HCT116 (cell line): ENCODE measurements around the gene CPSF4L. TPM values are rescaled to one million over a fixed set of nuclear protein-coding genes. Genes with fewer than 3 reads are reported as not detected.

Experiments
- ATAC-seq: fragments of 200-7000 bp; cut with Tn5 transposase; 2 replicates; pipeline ENCODE4 v1.9.1; 2020; ENCODE audit warnings: mild to moderate bottlenecking, moderate library complexity
- BruUV-seq: library from RNA; stranded (reverse); fragments of 400-500 nt; replicated peaks from 2 replicates; lab custom pipeline; 2021; lab: Mats Ljungman, UMichigan
- CTCF ChIA-PET: fragments of 300-600 bp; sonication (Branson Sonifier 250); formaldehyde crosslinking; loops from one replicate; lab custom pipeline; 2021; ENCODE audit warnings: antibody characterized with exemption; lab: Charles Lee
- POLR2A ChIA-PET: fragments of 300-600, 350-600 bp; sonication (Branson Sonifier 250); formaldehyde crosslinking; loops from one replicate; lab custom pipeline; 2021; ENCODE audit warnings: antibody characterized with exemption; lab: Charles Lee
- RAD21 ChIA-PET, 2 experiments: fragments of 300-600 bp; sonication (Branson Sonifier 250); formaldehyde crosslinking; loops; one replicate each; lab custom pipeline; 2023; ENCODE audit warnings: low total read pairs in 2 of 2; ENCODE audit not compliant: uncharacterized antibody in 2 of 2, unreplicated experiment in 2 of 2, low non-redundant PET in 1 of 2; lab: Charles Lee
- DNase-seq: peaks from one replicate; pipeline ENCODE4 v3.0.0-alpha.2; 2010; ENCODE audit warnings: low read depth, low spot score
- H2AFZ ChIP-seq: fragments of 200-600 bp; shearing (Covaris generic), sonication (generic); 2 replicates; pipeline ENCODE4 v1.6.1; 2017; ENCODE audit warnings: low read depth, mixed run types, mixed read lengths, antibody characterized with exemption, low read length; ENCODE audit not compliant: poor library complexity, severe bottlenecking
- H3K27ac ChIP-seq: 2 replicates; pipeline ENCODE4 v1.5.1; 2012; ENCODE audit warnings: low read depth, low read length
- H3K27me3 ChIP-seq: fragments of 200-600 bp; sonication (generic); 2 replicates; pipeline ENCODE4 v1.6.1; 2016; ENCODE audit warnings: mixed run types, low read length, mixed read lengths; ENCODE audit not compliant: insufficient read depth
- H3K36me3 ChIP-seq, 2 experiments: fragments of 200-500 bp in 1 of 2; fragments of 200-600 bp in 1 of 2; sonication (Bioruptor generic) in 1 of 2; sonication (generic) in 1 of 2; 2 replicates each; pipeline versions ENCODE4 v1.5.1 to v1.6.1; 2014 to 2016; ENCODE audit warnings: low read length in 2 of 2, inconsistent platforms in 1 of 2, mixed read lengths in 1 of 2, mixed run types in 1 of 2; ENCODE audit not compliant: insufficient read depth in 2 of 2, control insufficient read depth in 1 of 2
- H3K4me1 ChIP-seq, 2 experiments: fragments of 200-600 bp in 1 of 2; sonication (generic) in 1 of 2; 2 replicates each; pipeline versions ENCODE4 v1.5.1 to v1.6.1; 2012 to 2017; ENCODE audit warnings: low read length in 2 of 2, inconsistent platforms in 1 of 2, mild to moderate bottlenecking in 1 of 2, mixed read lengths in 1 of 2, mixed run types in 1 of 2, moderate library complexity in 1 of 2; ENCODE audit not compliant: insufficient read depth in 2 of 2, control insufficient read depth in 1 of 2
- H3K4me2 ChIP-seq: fragments of 200-600 bp; sonication (generic); 2 replicates; pipeline ENCODE4 v1.6.1; 2017; ENCODE audit warnings: mixed run types, low read length, mixed read lengths
- H3K4me3 ChIP-seq, 2 experiments: fragments of 200-600 bp in 1 of 2; sonication (generic) in 1 of 2; replicated peaks in 1 of 2; 2 replicates each; pipeline ENCODE4 v1.5.1; 2011 to 2016; ENCODE audit warnings: low read length in 2 of 2, control low read depth in 1 of 2, low read depth in 1 of 2, mild to moderate bottlenecking in 1 of 2, mixed read lengths in 1 of 2, mixed run types in 1 of 2
- H3K79me2 ChIP-seq: fragments of 200-600 bp; sonication (generic); 2 replicates; pipeline ENCODE4 v1.6.1; 2017; ENCODE audit warnings: mild to moderate bottlenecking, mixed run types, low read length, moderate library complexity, mixed read lengths; ENCODE audit not compliant: insufficient read depth
- H3K9ac ChIP-seq: fragments of 200-600 bp; sonication (generic); 2 replicates; pipeline ENCODE4 v1.6.1; 2016; ENCODE audit warnings: low read length, mixed read lengths
- H3K9me2 ChIP-seq: fragments of 200-600 bp; sonication (generic), shearing (Covaris generic); 2 replicates; pipeline ENCODE4 v1.6.1; 2017; ENCODE audit warnings: mixed run types, mild to moderate bottlenecking, moderate library complexity; ENCODE audit not compliant: insufficient read depth
- H3K9me3 ChIP-seq, 2 experiments: fragments of 200-500 bp in 1 of 2; fragments of 200-600 bp in 1 of 2; sonication (Bioruptor generic) in 1 of 2; sonication (generic) in 1 of 2; 2 replicates each; pipeline ENCODE4 v1.6.1; 2014 to 2017; ENCODE audit warnings: low read length in 2 of 2, mixed read lengths in 2 of 2, inconsistent platforms in 1 of 2, low read depth in 1 of 2, mild to moderate bottlenecking in 1 of 2, mixed run types in 1 of 2, moderate library complexity in 1 of 2; ENCODE audit not compliant: control insufficient read depth in 1 of 2, insufficient read depth in 1 of 2
- H4K20me1 ChIP-seq: fragments of 200-600 bp; sonication (generic), shearing (Covaris generic); 2 replicates; pipeline ENCODE4 v1.6.1; 2017; ENCODE audit warnings: mixed run types, mild to moderate bottlenecking, moderate library complexity; ENCODE audit not compliant: insufficient read depth
- CBX3 ChIP-seq: IDR thresholded peaks from 2 replicates; pipeline ENCODE4 v1.6.1; 2012; ENCODE audit warnings: low read depth
- EGR1 ChIP-seq: IDR thresholded peaks from 2 replicates; pipeline ENCODE4 v1.6.1; 2012; ENCODE audit warnings: low read depth
- ELF1 ChIP-seq: IDR thresholded peaks from 2 replicates; pipeline ENCODE4 v1.6.1; 2012; ENCODE audit warnings: low read depth, borderline replicate concordance
- EZH2 ChIP-seq: fragments of 200-600 bp; sonication (generic); IDR thresholded peaks from 2 replicates; pipeline ENCODE4 v1.6.1; 2017; ENCODE audit warnings: antibody characterized with exemption, mixed run types
- FOSL1 ChIP-seq: IDR thresholded peaks from 2 replicates; pipeline ENCODE4 v1.6.1; 2012; ENCODE audit warnings: low read depth
- MAX ChIP-seq: IDR thresholded peaks from 2 replicates; pipeline ENCODE4 v1.6.1; 2012
- POLR2A ChIP-seq: IDR thresholded peaks from 2 replicates; pipeline ENCODE4 v1.7.0; 2011; ENCODE audit warnings: borderline replicate concordance; ENCODE audit not compliant: insufficient read depth, insufficient read length; ENCODE audit errors: extremely low read depth
- RAD21 ChIP-seq: IDR thresholded peaks from 2 replicates; pipeline ENCODE4 v1.6.1; 2012; ENCODE audit warnings: low read depth, mild to moderate bottlenecking
- SIN3A ChIP-seq: IDR thresholded peaks from 2 replicates; pipeline ENCODE4 v1.6.1; 2012; ENCODE audit warnings: low read depth
- YY1 ChIP-seq: IDR thresholded peaks from 2 replicates; pipeline ENCODE4 v1.6.1; 2011; ENCODE audit warnings: low read length, low read depth, moderate library complexity, mild to moderate bottlenecking; ENCODE audit not compliant: insufficient replicate concordance; ENCODE audit errors: extremely low read depth
- ZBTB33 ChIP-seq: IDR thresholded peaks from 2 replicates; pipeline ENCODE4 v1.6.1; 2011; ENCODE audit warnings: mild to moderate bottlenecking, low read length, moderate library complexity; ENCODE audit not compliant: insufficient replicate concordance; ENCODE audit errors: extremely low read depth
- intact Hi-C: fragments of 100-400 bp; cut with micrococcal nuclease; formaldehyde crosslinking; loops from 2 replicates; pipeline ENCODE4 v1.10.0; 2022
- total RNA-seq: library from RNA; stranded (reverse); gene quantifications from one replicate; pipeline ENCODE4 v1.2.1, GENCODE V29; 2021; ENCODE audit not compliant: unreplicated experiment

The CPSF4L gene
- total RNA-seq, 1 experiment from 2014 or later = not detected

GRCh38 chr17:73301369-73301768, 39.7 kb upstream of the CPSF4L start (continued):
- no peak for TF ChIP-seq FOSL1
- TF ChIP-seq SIN3A = no peak
- no peak for TF ChIP-seq YY1
- no peak for TF ChIP-seq EGR1
- no peak for TF ChIP-seq MAX
- no peak for TF ChIP-seq CBX3
- no peak for TF ChIP-seq ELF1
- TF ChIP-seq RAD21 = no peak
- no peak for TF ChIP-seq POLR2A
- TF ChIP-seq ZBTB33 = no peak

- Histone ChIP-seq H3K36me3 (no peaks in the 10 kb centered on the region), H3K9me2 (no peaks in the 10 kb centered on the region), H2AFZ (no peak overlapping the region), H3K4me1 (peaks cover 38 to 63% of the 10 kb centered on the region in 2 experiments), H4K20me1 (no peaks in the 10 kb centered on the region), H3K9me3 (no peaks in the 10 kb centered on the region), H3K4me2 (0 out of 2 replicates have a peak overlapping the region, but pooled peaks have one; percentile 0), H3K79me2 (peaks cover 86% of the 10 kb centered on the region), H3K4me3 (no peak overlapping the region), H3K27me3 (no peaks in the 10 kb centered on the region), H3K27ac (no peak overlapping the region), H3K9ac (no peak overlapping the region)
- intact Hi-C loops = no loop called here
- ATAC-seq (no peak), DNase-seq (no peak)
- ChIA-PET CTCF (interaction anchor here (1.2 kb wide), 1 partner anchor 11 kb away, joined by 3 read pairs; no protein-coding TSS in a partner anchor), POLR2A (interaction anchor here (3.4 kb wide), 1 partner anchor 8 kb away, joined by 15 read pairs; no protein-coding TSS in a partner anchor), RAD21 (interaction anchor here in 1 of 2 experiments (0.7 kb wide), 1 partner anchor 666 kb away, joined by 3 read pairs; no protein-coding TSS in a partner anchor)
- BruUV-seq = no TSS peak
- TF ChIP-seq EZH2 = no peak
- no peak for TF ChIP-seq ZBTB33
- no peak for TF ChIP-seq CBX3
- no peak for TF ChIP-seq FOSL1
Measured at GRCh38 chr17:73300392-73300791, 38.7 kb upstream of the CPSF4L start.
